SU-DHL-6 (cell line): ENCODE data around the gene ANXA4.

Experiments
- H2AFZ ChIP-seq: fragments of 200-600 bp; sonication (generic); 2 replicates; pipeline ENCODE4 v1.6.1; 2014; ENCODE audit warnings: low read depth, mild to moderate bottlenecking, moderate library complexity, mixed read lengths, antibody characterized with exemption, low read length; ENCODE audit not compliant: severe bottlenecking
- H3F3A ChIP-seq: fragments of 200-600 bp; shearing (Covaris generic); 2 replicates; pipeline ENCODE4 v1.6.0; 2016; ENCODE audit warnings: antibody characterized with exemption, mild to moderate bottlenecking; ENCODE audit not compliant: insufficient read depth
- H3K27ac ChIP-seq: fragments of 200-600 bp; sonication (generic); 2 replicates; pipeline ENCODE4 v1.5.1; 2016; ENCODE audit warnings: low read depth, mild to moderate bottlenecking, low read length, moderate library complexity, mixed read lengths
- H3K27me3 ChIP-seq: fragments of 200-600 bp; sonication (generic), shearing (Covaris generic); 2 replicates; pipeline ENCODE4 v1.6.0; 2014; ENCODE audit warnings: mild to moderate bottlenecking, low read length
- H3K36me3 ChIP-seq: fragments of 200-600 bp; sonication (generic); 2 replicates; pipeline ENCODE4 v1.6.1; 2014; ENCODE audit warnings: mild to moderate bottlenecking, low read length, mixed read lengths
- H3K4me2 ChIP-seq: fragments of 300-600, 200-600 bp; shearing (Covaris generic), sonication (generic); 2 replicates; pipeline ENCODE4 v1.6.0; 2014; ENCODE audit warnings: low read length, low read depth, mild to moderate bottlenecking; ENCODE audit not compliant: poor library complexity, severe bottlenecking
- H3K4me3 ChIP-seq: fragments of 200-600 bp; sonication (generic); 2 replicates; pipeline ENCODE4 v1.5.1; 2014; ENCODE audit warnings: antibody characterized with exemption, low read length, mild to moderate bottlenecking, mixed read lengths; ENCODE audit not compliant: insufficient read depth, poor library complexity, severe bottlenecking
- H3K79me2 ChIP-seq: fragments of 200-600 bp; sonication (generic); 2 replicates; pipeline ENCODE4 v1.6.1; 2014; ENCODE audit warnings: mild to moderate bottlenecking, low read length, moderate library complexity; ENCODE audit not compliant: insufficient read depth
- H3K9ac ChIP-seq: fragments of 200-600 bp; sonication (generic); 2 replicates; pipeline ENCODE4 v1.7.0; 2014; ENCODE audit warnings: mild to moderate bottlenecking, low read length
- H3K9me2 ChIP-seq: fragments of 200-600 bp; sonication (generic); replicated peaks from 2 replicates; pipeline ENCODE4 v1.6.1; 2014; ENCODE audit warnings: low read length; ENCODE audit not compliant: insufficient read depth
- H3K9me3 ChIP-seq: fragments of 200-600 bp; sonication (generic); 2 replicates; pipeline ENCODE4 v1.6.1; 2014; ENCODE audit warnings: low read length, mixed read lengths; ENCODE audit not compliant: insufficient read depth
- H4K20me1 ChIP-seq: fragments of 200-600 bp; sonication (generic); 2 replicates; pipeline ENCODE4 v1.6.1; 2014; ENCODE audit warnings: low read depth, mild to moderate bottlenecking, antibody characterized with exemption, low read length, moderate library complexity, mixed read lengths
- EZH2phosphoT487 ChIP-seq: fragments of 200-600 bp; sonication (generic), shearing (Covaris generic); conservative IDR thresholded peaks from 2 replicates; pipeline ENCODE4 v1.6.1; 2018; ENCODE audit warnings: mild to moderate bottlenecking, antibody characterized with exemption, low read length, moderate library complexity, mixed read lengths
- TF ChIP-seq, protein P1 (sequence below): fragments of 200-600 bp; sonication (generic); IDR thresholded peaks from one replicate; pipeline ENCODE4 v1.5.1; 2017; ENCODE audit warnings: antibody characterized with exemption, mild to moderate bottlenecking, low read length, moderate library complexity; ENCODE audit not compliant: insufficient read depth, poor library complexity, severe bottlenecking

Gene ANXA4

GRCh38 chr2:69766014-69766413, 24.1 kb downstream of the ANXA4 start:
- no peak overlapping the region for H2AFZ ChIP-seq
- no peaks in the 10 kb centered on the region for H3K36me3 ChIP-seq
- no peak overlapping the region for H3K9ac ChIP-seq
- H3F3A ChIP-seq: no peaks in the 10 kb centered on the region
- no peak overlapping the region for H3K4me3 ChIP-seq
- no peaks in the 10 kb centered on the region for H3K79me2 ChIP-seq
- no peaks in the 10 kb centered on the region for H3K27me3 ChIP-seq
- H4K20me1 ChIP-seq: no peaks in the 10 kb centered on the region
- no peaks in the 10 kb centered on the region for H3K9me2 ChIP-seq
- H3K4me2 ChIP-seq: no peak overlapping the region
- TF ChIP-seq, protein P1, sequence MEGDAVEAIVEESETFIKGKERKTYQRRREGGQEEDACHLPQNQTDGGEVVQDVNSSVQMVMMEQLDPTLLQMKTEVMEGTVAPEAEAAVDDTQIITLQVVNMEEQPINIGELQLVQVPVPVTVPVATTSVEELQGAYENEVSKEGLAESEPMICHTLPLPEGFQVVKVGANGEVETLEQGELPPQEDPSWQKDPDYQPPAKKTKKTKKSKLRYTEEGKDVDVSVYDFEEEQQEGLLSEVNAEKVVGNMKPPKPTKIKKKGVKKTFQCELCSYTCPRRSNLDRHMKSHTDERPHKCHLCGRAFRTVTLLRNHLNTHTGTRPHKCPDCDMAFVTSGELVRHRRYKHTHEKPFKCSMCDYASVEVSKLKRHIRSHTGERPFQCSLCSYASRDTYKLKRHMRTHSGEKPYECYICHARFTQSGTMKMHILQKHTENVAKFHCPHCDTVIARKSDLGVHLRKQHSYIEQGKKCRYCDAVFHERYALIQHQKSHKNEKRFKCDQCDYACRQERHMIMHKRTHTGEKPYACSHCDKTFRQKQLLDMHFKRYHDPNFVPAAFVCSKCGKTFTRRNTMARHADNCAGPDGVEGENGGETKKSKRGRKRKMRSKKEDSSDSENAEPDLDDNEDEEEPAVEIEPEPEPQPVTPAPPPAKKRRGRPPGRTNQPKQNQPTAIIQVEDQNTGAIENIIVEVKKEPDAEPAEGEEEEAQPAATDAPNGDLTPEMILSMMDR: no peak
- TF ChIP-seq EZH2phosphoT487: no peak
- no peaks in the 10 kb centered on the region for H3K9me3 ChIP-seq
- no peak overlapping the region for H3K27ac ChIP-seq

GRCh38 chr2:69767034-69767433, 25.1 kb downstream of the ANXA4 start:
- H2AFZ ChIP-seq: no peak overlapping the region
- H3F3A ChIP-seq: no peaks in the 10 kb centered on the region
- H3K27me3 ChIP-seq: no peaks in the 10 kb centered on the region
- H3K9me3 ChIP-seq: no peaks in the 10 kb centered on the region
- TF ChIP-seq, protein P1: no peak
- TF ChIP-seq EZH2phosphoT487: no peak
- H4K20me1 ChIP-seq: no peaks in the 10 kb centered on the region
- no peaks in the 10 kb centered on the region for H3K36me3 ChIP-seq
- H3K4me3 ChIP-seq: no peak overlapping the region
- no peaks in the 10 kb centered on the region for H3K9me2 ChIP-seq
- no peak overlapping the region for H3K9ac ChIP-seq
- H3K79me2 ChIP-seq: no peaks in the 10 kb centered on the region
- H3K4me2 ChIP-seq: no peak overlapping the region
- no peak overlapping the region for H3K27ac ChIP-seq

- Histone ChIP-seq H3K9ac (no peak overlapping the region), H3K79me2 (no peaks in the 10 kb centered on the region), H4K20me1 (no peaks in the 10 kb centered on the region), H3K9me2 (no peaks in the 10 kb centered on the region), H3K36me3 (no peaks in the 10 kb centered on the region), H3K4me2 (no peak overlapping the region), H3F3A (no peaks in the 10 kb centered on the region), H3K27me3 (no peaks in the 10 kb centered on the region), H2AFZ (no peak overlapping the region), H3K4me3 (no peak overlapping the region), H3K9me3 (no peaks in the 10 kb centered on the region), H3K27ac (no peak overlapping the region)
- TF ChIP-seq, protein P1: no peak
- TF ChIP-seq EZH2phosphoT487: no peak
Observed at GRCh38 chr2:69768235-69768634, 26.3 kb downstream of the ANXA4 start.
